Activated CD4-positive, alpha-beta T cell treated with anti-CD3 and anti-CD28 coated beads for 4 hours (primary cell): ENCODE results near the gene IGF1R.

Experiments used
- DNase-seq, 2 donors: peaks; one replicate each; pipeline ENCODE4 v3.0.0-alpha.2; 2020

The IGF1R gene

GRCh38 chr15:98712845-98713584 is 64.7 kb downstream of the IGF1R start:
- no peak for DNase-seq

- DNase-seq, result no peak
Measured at GRCh38 chr15:98713585-98714001, 65.3 kb downstream of the IGF1R start.

GRCh38 chr15:98714922-98715321 is 66.6 kb downstream of the IGF1R start:
- DNase-seq, result no peak

- DNase-seq, result no peak
Measured at GRCh38 chr15:98715401-98715800, 67.1 kb downstream of the IGF1R start.

GRCh38 chr15:98715890-98716443 is 67.6 kb downstream of the IGF1R start:
- no peak for DNase-seq

- no peak for DNase-seq
Measured at GRCh38 chr15:98717371-98717770, 69.0 kb downstream of the IGF1R start.

GRCh38 chr15:98717942-98718341 is 69.6 kb downstream of the IGF1R start:
- no peak for DNase-seq

- DNase-seq, result no peak
Measured at GRCh38 chr15:98718426-98719136, 70.2 kb downstream of the IGF1R start.

GRCh38 chr15:98719137-98719740 is 70.9 kb downstream of the IGF1R start:
- no peak for DNase-seq

- DNase-seq, result no peak
Measured at GRCh38 chr15:98720031-98720430, 71.7 kb downstream of the IGF1R start.

GRCh38 chr15:98720577-98721565 is 72.5 kb downstream of the IGF1R start:
- DNase-seq, result no peak

- no peak for DNase-seq
Measured at GRCh38 chr15:98722209-98722608, 73.9 kb downstream of the IGF1R start.

- DNase-seq, result no peak
Measured at GRCh38 chr15:98722645-98723044, 74.3 kb downstream of the IGF1R start.

GRCh38 chr15:98723195-98723594 is 74.9 kb downstream of the IGF1R start:
- DNase-seq, result no peak

- DNase-seq, result no peak
Measured at GRCh38 chr15:98724048-98724447, 75.7 kb downstream of the IGF1R start.

- DNase-seq, result no peak
Measured at GRCh38 chr15:98724494-98724893, 76.2 kb downstream of the IGF1R start.

- no peak for DNase-seq
Measured at GRCh38 chr15:98725874-98726273, 77.5 kb downstream of the IGF1R start.

- no peak for DNase-seq
Measured at GRCh38 chr15:98727115-98728040, 79.0 kb downstream of the IGF1R start.

- no peak for DNase-seq
Measured at GRCh38 chr15:98728082-98728810, 79.9 kb downstream of the IGF1R start.

GRCh38 chr15:98728811-98729160 is 80.4 kb downstream of the IGF1R start:
- DNase-seq, result no peak
